Measurements from ENCODE around the gene PLEKHG4B. TPM values are rescaled to one million over a fixed set of nuclear protein-coding genes. Genes with fewer than 3 reads are reported as not detected.

PLEKHG4B gene
- total RNA-seq, 1 experiment from 2014 or later: 44.3 TPM

DNA sequence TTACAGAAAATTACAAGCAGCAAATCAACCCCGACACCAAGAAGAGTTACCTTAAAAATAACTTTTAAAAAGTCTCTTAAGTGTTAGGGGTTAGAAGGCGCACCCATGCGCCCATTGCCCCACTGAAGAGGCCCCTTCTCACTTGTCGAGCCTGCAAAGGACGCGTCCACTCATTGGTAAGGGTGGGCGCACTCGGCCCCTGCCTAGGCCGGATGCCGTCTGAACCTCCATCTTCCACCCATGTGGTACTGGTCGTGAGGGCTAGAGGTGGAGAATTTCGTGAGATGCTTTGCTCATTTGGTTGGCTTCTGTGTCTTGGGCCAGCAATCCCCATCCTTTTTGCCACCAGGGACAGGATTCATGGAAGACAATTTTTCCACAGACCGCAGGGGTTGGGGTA lies 71.9 kb downstream of the PLEKHG4B start:
- no peaks in the 10 kb centered on the region for H3K27me3 Mint-ChIP-seq (ENCODE audit: low read depth)

More for the DNA sequence above, 71.9 kb downstream of the PLEKHG4B start:
- Histone ChIP-seq H3K14ac (ENCODE audit: insufficient read depth, low read length) (no peak overlapping the region), H3K9me3 (ENCODE audit: control insufficient read depth, low read depth, low read length) (no peaks in the 10 kb centered on the region), H3K79me2 (ENCODE audit: insufficient read depth, low read length) (no peaks in the 10 kb centered on the region), H3K23me2 (ENCODE audit: insufficient read length, low read depth, low read length, poor library complexity, severe bottlenecking) (no peaks in the 10 kb centered on the region), H3K27ac (ENCODE audit: insufficient read length, low read depth, low read length) (no peak overlapping the region), H3T11ph (ENCODE audit: low read length) (no peak overlapping the region), H3K27me3 (ENCODE audit: insufficient read depth, low read length) (no peaks in the 10 kb centered on the region), H3K79me1 (ENCODE audit: insufficient read depth, low read depth, low read length, poor library complexity, severe bottlenecking) (no peaks in the 10 kb centered on the region), H3K4me1 (ENCODE audit: insufficient read depth, low read length) (no peaks in the 10 kb centered on the region), H2BK15ac (ENCODE audit: low read depth, low read length) (no peak overlapping the region), H3K23ac (ENCODE audit: insufficient read length, low read depth, low read length) (no peak overlapping the region), H4K20me1 (ENCODE audit: control insufficient read depth, insufficient read depth, insufficient read length) (no peaks in the 10 kb centered on the region), H3K56ac (ENCODE audit: insufficient read length, low read depth, low read length) (no peak overlapping the region), H3K18ac (ENCODE audit: insufficient read length, low read depth, low read length) (no peak overlapping the region), H2AK5ac (ENCODE audit: insufficient read length, low read length) (no peak overlapping the region), H3K4me2 (ENCODE audit: insufficient read depth, insufficient read length, low read length) (no peak overlapping the region), H2AFZ (ENCODE audit: low read length) (no peak overlapping the region), H2BK12ac (ENCODE audit: insufficient read length, low read depth, low read length) (no peak overlapping the region), H4K8ac (replicated peaks; ENCODE audit: insufficient read length, low read depth, low read length) (no peak overlapping the region), H3K9ac (ENCODE audit: extremely low read depth, insufficient read length, low read length) (no peak overlapping the region), H2BK120ac (ENCODE audit: low read depth, low read length, poor library complexity, severe bottlenecking) (no peak overlapping the region), H4K91ac (ENCODE audit: insufficient read length, low read depth, low read length) (no peak overlapping the region), H2BK5ac (ENCODE audit: insufficient read length, low read length) (no peak overlapping the region), H2BK20ac (ENCODE audit: low read depth, low read length, poor library complexity, severe bottlenecking) (no peak overlapping the region), H4K5ac (ENCODE audit: insufficient read length, low read depth, low read length) (no peak overlapping the region), H3K4ac (ENCODE audit: low read depth, low read length) (no peak overlapping the region)
- peaks cover 15 to 65% (median 57%) of the 10 kb centered on the region in 3 experiments for H3K36me3 Mint-ChIP-seq (ENCODE audit: insufficient read depth in 1 of 3, low read depth in 3 of 3)
- WGBS (ENCODE audit: extremely low coverage, insufficient read length, low lambda C conversion rate): no CpG with 5 or more reads among the region's 13 CpGs
- H3K27ac Mint-ChIP-seq: peak overlapping the region in 1 of 3 experiments; percentile 66; a peak in 2 of 7 replicates
- H3K9me3 Mint-ChIP-seq: peaks cover 15 to 17% of the 10 kb centered on the region in 2 experiments
- no peak overlapping the region for H3K4me3 Mint-ChIP-seq
- peaks cover 4 to 10% of the 10 kb centered on the region in 2 experiments; a peak in 3 of 4 replicates for H3K4me1 Mint-ChIP-seq
- DNase-seq: no peak
- TF ChIP-seq, protein P1, sequence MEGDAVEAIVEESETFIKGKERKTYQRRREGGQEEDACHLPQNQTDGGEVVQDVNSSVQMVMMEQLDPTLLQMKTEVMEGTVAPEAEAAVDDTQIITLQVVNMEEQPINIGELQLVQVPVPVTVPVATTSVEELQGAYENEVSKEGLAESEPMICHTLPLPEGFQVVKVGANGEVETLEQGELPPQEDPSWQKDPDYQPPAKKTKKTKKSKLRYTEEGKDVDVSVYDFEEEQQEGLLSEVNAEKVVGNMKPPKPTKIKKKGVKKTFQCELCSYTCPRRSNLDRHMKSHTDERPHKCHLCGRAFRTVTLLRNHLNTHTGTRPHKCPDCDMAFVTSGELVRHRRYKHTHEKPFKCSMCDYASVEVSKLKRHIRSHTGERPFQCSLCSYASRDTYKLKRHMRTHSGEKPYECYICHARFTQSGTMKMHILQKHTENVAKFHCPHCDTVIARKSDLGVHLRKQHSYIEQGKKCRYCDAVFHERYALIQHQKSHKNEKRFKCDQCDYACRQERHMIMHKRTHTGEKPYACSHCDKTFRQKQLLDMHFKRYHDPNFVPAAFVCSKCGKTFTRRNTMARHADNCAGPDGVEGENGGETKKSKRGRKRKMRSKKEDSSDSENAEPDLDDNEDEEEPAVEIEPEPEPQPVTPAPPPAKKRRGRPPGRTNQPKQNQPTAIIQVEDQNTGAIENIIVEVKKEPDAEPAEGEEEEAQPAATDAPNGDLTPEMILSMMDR (conservative IDR thresholded peaks at IDR 0.05): no peak

Measured in H9 (cell line).